GM12878 (cell line): ENCODE data around the gene UFC1.

Experiments used
- CTCF ChIP-seq, 3 experiments: IDR thresholded peaks in 2 of 3; conservative IDR thresholded peaks in 1 of 3; 2 replicates each; pipeline ENCODE4 v1.5.1; 2011; ENCODE audit warnings: low read depth in 3 of 3, low read length in 3 of 3, mild to moderate bottlenecking in 3 of 3, control low read depth in 2 of 3, moderate library complexity in 2 of 3, inconsistent platforms in 1 of 3, mixed read lengths in 1 of 3; ENCODE audit not compliant: control insufficient read depth in 2 of 3, insufficient read depth in 1 of 3; ENCODE audit errors: extremely low read depth in 1 of 3
- FOS ChIP-seq: IDR thresholded peaks from 3 replicates; pipeline ENCODE4 v1.6.1; 2011; ENCODE audit warnings: borderline replicate concordance; ENCODE audit not compliant: insufficient read length; ENCODE audit errors: extremely low read depth
- MAX ChIP-seq: IDR thresholded peaks from 2 replicates; pipeline ENCODE4 v1.6.1; 2012; ENCODE audit warnings: low read depth, low read length, improper control_type of control experiment
- SMARCA5 ChIP-seq: fragments of 450-650 bp; IDR thresholded peaks from 2 replicates; pipeline ENCODE4 v1.6.1; 2017; ENCODE audit warnings: mild to moderate bottlenecking
- SMC3 ChIP-seq: IDR thresholded peaks from 2 replicates; pipeline ENCODE4 v1.6.1; 2011; ENCODE audit warnings: low read length, improper control_type of control experiment, borderline replicate concordance
- YY1 ChIP-seq: IDR thresholded peaks from 2 replicates; pipeline ENCODE4 v1.6.1; 2011; ENCODE audit warnings: low read depth, mild to moderate bottlenecking, low read length
- ZBTB40 ChIP-seq: fragments of 450-650 bp; IDR thresholded peaks from 2 replicates; pipeline ENCODE4 v1.6.1; 2016; ENCODE audit warnings: mild to moderate bottlenecking, moderate library complexity, borderline replicate concordance

- no peak for TF ChIP-seq SMARCA5
- no peak for TF ChIP-seq CTCF (IDR thresholded peaks at IDR 0.05 in 2 of 3, conservative IDR thresholded peaks at IDR 0.05 in 1 of 3; ENCODE audit: control insufficient read depth in 2 of 3, extremely low read depth in 1 of 3, insufficient read depth in 1 of 3, low read depth in 3 of 3, low read length in 3 of 3)
- TF ChIP-seq YY1, result no peak
- TF ChIP-seq MAX, result no peak
- no peak for TF ChIP-seq FOS
- TF ChIP-seq SMC3, result no peak
- no peak for TF ChIP-seq ZBTB40
Measured at GRCh38 chr1:161207173-161207572, 53.4 kb downstream of the UFC1 start.
